Peyer's patch (tissue), 4 donors: Measurements from ENCODE around the gene KCNAB1. TPM values are rescaled to one million over a fixed set of nuclear protein-coding genes. Genes with fewer than 3 reads are reported as not detected.
A peak's percentile ranks its signal among the peaks of the same experiment; 100 is the strongest.

Experiments used
- DNase-seq, 3 donors: peaks; one replicate each; pipeline ENCODE4 v3.0.0-alpha.2; 2017 to 2019
- H3K27ac ChIP-seq, 4 donors: fragments of 200-600 bp; sonication (generic); one replicate each; pipeline ENCODE4 v1.5.1; 2016 to 2019
- H3K27me3 ChIP-seq, 2 donors: fragments of 200-600 bp; sonication (generic); one replicate each; pipeline ENCODE4 v1.5.1; 2019
- H3K36me3 ChIP-seq, 3 donors: fragments of 200-600 bp; sonication (generic); one replicate each; pipeline ENCODE4 v1.5.1; 2016 to 2019
- H3K4me1 ChIP-seq, 4 donors: fragments of 200-600 bp; sonication (generic); one replicate each; pipeline ENCODE4 v1.5.1; 2016 to 2019
- H3K4me3 ChIP-seq, 4 donors: fragments of 200-600 bp; sonication (generic); 1 replicate in 3 of 4; 2 replicates in 1 of 4; pipeline ENCODE4 v1.5.1; 2016 to 2019; ENCODE audit warnings: mild to moderate bottlenecking in 1 of 4
- H3K9me3 ChIP-seq, 4 donors: fragments of 200-600 bp; sonication (generic); one replicate each; pipeline ENCODE4 v1.5.1; 2016 to 2019; ENCODE audit warnings: mild to moderate bottlenecking in 1 of 4
- CTCF ChIP-seq, 6 experiments: fragments of 450-650 bp in 4 of 6; fragments of 200-600 bp in 2 of 6; sonication (generic) in 1 of 6; IDR thresholded peaks; one replicate each; pipeline ENCODE4 v1.5.1; 2017 to 2019; ENCODE audit warnings: antibody characterized with exemption in 6 of 6, mild to moderate bottlenecking in 3 of 6, moderate library complexity in 1 of 6
- POLR2A ChIP-seq, 2 donors: fragments of 450-650 bp; IDR thresholded peaks; one replicate each; pipeline ENCODE4 v1.5.1; 2017; ENCODE audit warnings: antibody characterized with exemption in 2 of 2, mild to moderate bottlenecking in 2 of 2, moderate library complexity in 2 of 2
- total RNA-seq, 4 donors: library from RNA; depleted of rRNA; stranded (reverse); fragments of >200 nt; gene quantifications; one replicate each; pipeline ENCODE4 v1.1.0, GENCODE V29; 2016

The KCNAB1 gene
- total RNA-seq, 4 donors from 2014 or later, result 1.1 to 1.7 (median 1.6) TPM; not detected in 1

GRCh38 chr3:156463123-156463522 is 342.7 kb downstream of the KCNAB1 start:
- no peak overlapping the region for H3K4me3 ChIP-seq
- H3K36me3 ChIP-seq, result no peaks in the 10 kb centered on the region
- H3K9me3 ChIP-seq, result no peaks in the 10 kb centered on the region
- DNase-seq, result no peak
- TF ChIP-seq CTCF (IDR thresholded peaks at IDR 0.05), result no peak
- TF ChIP-seq POLR2A (IDR thresholded peaks at IDR 0.05), result no peak
- no peak overlapping the region for H3K27ac ChIP-seq
- H3K27me3 ChIP-seq, result no peaks in the 10 kb centered on the region
- H3K4me1 ChIP-seq, result no peaks in the 10 kb centered on the region

GRCh38 chr3:156465194-156465593 is 344.8 kb downstream of the KCNAB1 start:
- Histone ChIP-seq H3K9me3 (no peaks in the 10 kb centered on the region), H3K4me3 (no peak overlapping the region), H3K4me1 (no peaks in the 10 kb centered on the region), H3K27me3 (no peaks in the 10 kb centered on the region), H3K27ac (no peak overlapping the region), H3K36me3 (no peaks in the 10 kb centered on the region)
- no peak for DNase-seq
- TF ChIP-seq CTCF (IDR thresholded peaks at IDR 0.05) (no peak), POLR2A (IDR thresholded peaks at IDR 0.05) (no peak)

GRCh38 chr3:156469456-156469855 is 349.1 kb downstream of the KCNAB1 start:
- H3K4me3 ChIP-seq, result no peak overlapping the region
- no peak for DNase-seq

GRCh38 chr3:156471431-156471830 is 351.1 kb downstream of the KCNAB1 start:
- TF ChIP-seq CTCF (IDR thresholded peaks at IDR 0.05) (no peak), POLR2A (IDR thresholded peaks at IDR 0.05) (no peak)
- Histone ChIP-seq H3K9me3 (no peaks in the 10 kb centered on the region), H3K27me3 (no peaks in the 10 kb centered on the region), H3K4me1 (no peaks in the 10 kb centered on the region), H3K4me3 (no peak overlapping the region), H3K36me3 (no peaks in the 10 kb centered on the region), H3K27ac (no peak overlapping the region)
- no peak for DNase-seq

More at GRCh38 chr3:156469456-156469855, 349.1 kb downstream of the KCNAB1 start:
- Histone ChIP-seq H3K36me3 (no peaks in the 10 kb centered on the region), H3K9me3 (no peaks in the 10 kb centered on the region), H3K27ac (no peak overlapping the region), H3K27me3 (no peaks in the 10 kb centered on the region), H3K4me1 (no peaks in the 10 kb centered on the region)
- TF ChIP-seq POLR2A (IDR thresholded peaks at IDR 0.05) (no peak), CTCF (IDR thresholded peaks at IDR 0.05) (no peak)

GRCh38 chr3:156472150-156472549 is 351.8 kb downstream of the KCNAB1 start:
- TF ChIP-seq CTCF (IDR thresholded peaks at IDR 0.05) (peak in 2 of 6 experiments; percentile 15 to 19), POLR2A (IDR thresholded peaks at IDR 0.05) (no peak)
- Histone ChIP-seq H3K9me3 (no peaks in the 10 kb centered on the region), H3K27ac (no peak overlapping the region), H3K4me1 (no peaks in the 10 kb centered on the region), H3K27me3 (no peaks in the 10 kb centered on the region), H3K36me3 (no peaks in the 10 kb centered on the region), H3K4me3 (no peak overlapping the region)
- DNase-seq, result no peak

- no peak for DNase-seq
- no peak overlapping the region for H3K27ac ChIP-seq
- no peaks in the 10 kb centered on the region for H3K27me3 ChIP-seq
- no peaks in the 10 kb centered on the region for H3K36me3 ChIP-seq
- H3K4me1 ChIP-seq, result no peaks in the 10 kb centered on the region
- TF ChIP-seq CTCF (IDR thresholded peaks at IDR 0.05), result no peak
- TF ChIP-seq POLR2A (IDR thresholded peaks at IDR 0.05), result no peak
- H3K4me3 ChIP-seq, result no peak overlapping the region
- H3K9me3 ChIP-seq, result no peaks in the 10 kb centered on the region
These were observed 352.3 kb downstream of the KCNAB1 start for GRCh38 chr3:156472684-156473083.
